H9 (cell line): Measurements from ENCODE around the gene RRP36. TPM values are rescaled to one million over a fixed set of nuclear protein-coding genes. Genes with fewer than 3 reads are reported as not detected.
A peak's percentile ranks its signal among the peaks of the same experiment; 100 is the strongest.

Experiments
- DNase-seq: peaks from one replicate; pipeline ENCODE4 v3.0.0-alpha.2; 2017
- H2AFZ ChIP-seq: one replicate; pipeline ENCODE4 v1.6.1; 2013; ENCODE audit warnings: mild to moderate bottlenecking, low read length, control low read depth, moderate library complexity
- H2AK5ac ChIP-seq: 2 replicates; pipeline ENCODE4 v1.6.1; 2013; ENCODE audit warnings: low read length, control low read depth, mixed read lengths; ENCODE audit not compliant: insufficient read length
- H2BK120ac ChIP-seq: one replicate; pipeline ENCODE4 v1.6.1; 2013; ENCODE audit warnings: low read depth, mild to moderate bottlenecking, low read length, control low read depth, inconsistent platforms; ENCODE audit not compliant: poor library complexity, severe bottlenecking
- H2BK12ac ChIP-seq: 2 replicates; pipeline ENCODE4 v1.6.1; 2013; ENCODE audit warnings: low read length, control low read depth, mixed read lengths, low read depth; ENCODE audit not compliant: insufficient read length
- H2BK15ac ChIP-seq: 2 replicates; pipeline ENCODE4 v1.6.1; 2013; ENCODE audit warnings: low read depth, low read length, control low read depth
- H2BK20ac ChIP-seq: one replicate; pipeline ENCODE4 v1.6.1; 2013; ENCODE audit warnings: low read depth, mild to moderate bottlenecking, low read length, control low read depth, inconsistent platforms; ENCODE audit not compliant: poor library complexity, severe bottlenecking
- H2BK5ac ChIP-seq: 2 replicates; pipeline ENCODE4 v1.6.1; 2013; ENCODE audit warnings: low read length, control low read depth, mixed read lengths; ENCODE audit not compliant: insufficient read length
- H3K14ac ChIP-seq: 2 replicates; pipeline ENCODE4 v1.6.1; 2013; ENCODE audit warnings: low read length, control low read depth; ENCODE audit not compliant: insufficient read depth
- H3K18ac ChIP-seq: 2 replicates; pipeline ENCODE4 v1.6.1; 2013; ENCODE audit warnings: low read depth, mild to moderate bottlenecking, mixed read lengths, low read length, control low read depth; ENCODE audit not compliant: insufficient read length
- H3K23ac ChIP-seq: 2 replicates; pipeline ENCODE4 v1.6.1; 2013; ENCODE audit warnings: low read length, control low read depth, mixed read lengths, low read depth; ENCODE audit not compliant: insufficient read length
- H3K23me2 ChIP-seq: 2 replicates; pipeline ENCODE4 v1.6.1; 2013; ENCODE audit warnings: low read depth, mild to moderate bottlenecking, mixed read lengths, low read length, control low read depth; ENCODE audit not compliant: insufficient read length, poor library complexity, severe bottlenecking
- H3K27ac ChIP-seq: 2 replicates; pipeline ENCODE4 v1.5.1; 2013; ENCODE audit warnings: low read length, control low read depth, mixed read lengths, low read depth; ENCODE audit not compliant: insufficient read length
- H3K27me3 ChIP-seq: 2 replicates; pipeline ENCODE4 v1.6.1; 2013; ENCODE audit warnings: low read length, control low read depth, inconsistent platforms; ENCODE audit not compliant: insufficient read depth
- H3K4ac ChIP-seq: 2 replicates; pipeline ENCODE4 v1.6.1; 2013; ENCODE audit warnings: low read depth, mild to moderate bottlenecking, control low read depth, inconsistent platforms, low read length, moderate library complexity
- H3K4me1 ChIP-seq: 2 replicates; pipeline ENCODE4 v1.6.1; 2013; ENCODE audit warnings: low read length, control low read depth, inconsistent platforms; ENCODE audit not compliant: insufficient read depth
- H3K4me2 ChIP-seq: 2 replicates; pipeline ENCODE4 v1.6.1; 2013; ENCODE audit warnings: low read length, control low read depth, mixed read lengths; ENCODE audit not compliant: insufficient read length, insufficient read depth
- H3K56ac ChIP-seq: 2 replicates; pipeline ENCODE4 v1.6.1; 2013; ENCODE audit warnings: low read depth, mild to moderate bottlenecking, mixed read lengths, low read length, control low read depth; ENCODE audit not compliant: insufficient read length
- H3K79me1 ChIP-seq: 2 replicates; pipeline ENCODE4 v1.6.1; 2013; ENCODE audit warnings: low read depth, mild to moderate bottlenecking, moderate library complexity, low read length, control low read depth, inconsistent platforms; ENCODE audit not compliant: insufficient read depth, poor library complexity, severe bottlenecking
- H3K79me2 ChIP-seq: 2 replicates; pipeline ENCODE4 v1.6.1; 2013; ENCODE audit warnings: low read length, control low read depth, inconsistent platforms; ENCODE audit not compliant: insufficient read depth
- H3K9ac ChIP-seq: 2 replicates; pipeline ENCODE4 v1.6.1; 2013; ENCODE audit warnings: low read length, control low read depth, mixed read lengths; ENCODE audit not compliant: insufficient read length; ENCODE audit errors: extremely low read depth
- H3K9me3 ChIP-seq: one replicate; pipeline ENCODE4 v1.6.1; 2013; ENCODE audit warnings: low read depth, low read length, inconsistent platforms; ENCODE audit not compliant: control insufficient read depth
- H3T11ph ChIP-seq: one replicate; pipeline ENCODE4 v1.6.1; 2013; ENCODE audit warnings: mild to moderate bottlenecking, low read length, control low read depth, inconsistent platforms
- H4K20me1 ChIP-seq: one replicate; pipeline ENCODE4 v1.6.1; 2013; ENCODE audit not compliant: control insufficient read depth, insufficient read length, insufficient read depth
- H4K5ac ChIP-seq: 2 replicates; pipeline ENCODE4 v1.6.1; 2013; ENCODE audit warnings: low read depth, mild to moderate bottlenecking, mixed read lengths, low read length, control low read depth; ENCODE audit not compliant: insufficient read length
- H4K8ac ChIP-seq: replicated peaks from 2 replicates; pipeline ENCODE4 v1.6.1; 2013; ENCODE audit warnings: low read length, control low read depth, mixed read lengths, low read depth; ENCODE audit not compliant: insufficient read length
- H4K91ac ChIP-seq: 2 replicates; pipeline ENCODE4 v1.6.1; 2013; ENCODE audit warnings: low read depth, mild to moderate bottlenecking, moderate library complexity, mixed read lengths, low read length, control low read depth; ENCODE audit not compliant: insufficient read length
- H3K27ac Mint-ChIP-seq, 3 experiments: 2 replicates in 2 of 3; 3 replicates in 1 of 3; pipeline ENCODE4 v1.8.0; 2020 to 2021; ENCODE audit warnings: mixed read lengths in 3 of 3, mild to moderate bottlenecking in 1 of 3, moderate library complexity in 1 of 3
- H3K27me3 Mint-ChIP-seq: 2 replicates; pipeline ENCODE4 v1.8.0; 2021; ENCODE audit warnings: low read depth, mild to moderate bottlenecking, moderate library complexity, mixed read lengths
- H3K36me3 Mint-ChIP-seq, 3 experiments: 2 replicates in 2 of 3; 3 replicates in 1 of 3; pipeline ENCODE4 v1.8.0; 2020 to 2021; ENCODE audit warnings: low read depth in 3 of 3, mixed read lengths in 3 of 3; ENCODE audit not compliant: insufficient read depth in 1 of 3
- H3K4me1 Mint-ChIP-seq, 2 experiments: 2 replicates each; pipeline ENCODE4 v1.8.0; 2020; ENCODE audit warnings: mixed read lengths in 2 of 2
- H3K4me3 Mint-ChIP-seq, 2 experiments: 2 replicates in 1 of 2; 3 replicates in 1 of 2; pipeline ENCODE4 v1.8.0; 2020 to 2021; ENCODE audit warnings: mild to moderate bottlenecking in 2 of 2, mixed read lengths in 2 of 2, moderate library complexity in 1 of 2
- H3K9me3 Mint-ChIP-seq, 2 experiments: 2 replicates in 1 of 2; 3 replicates in 1 of 2; pipeline ENCODE4 v1.8.0; 2020; ENCODE audit warnings: mild to moderate bottlenecking in 2 of 2, mixed read lengths in 2 of 2, moderate library complexity in 1 of 2
- CTCF ChIP-seq: fragments of 200-600 bp; sonication (generic); conservative IDR thresholded peaks from 3 replicates; pipeline ENCODE4 v1.8.0; 2021; ENCODE audit warnings: antibody characterized with exemption, mild to moderate bottlenecking
- WGBS: extraction: QIAGEN DNeasy Blood & Tissue Kit; methylation state at CpG from one replicate; pipeline ENCODE4 v1.1.7; 2013; ENCODE audit warnings: missing lambda C conversion rate, low lambda C conversion rate, mixed read lengths; ENCODE audit not compliant: insufficient read length; ENCODE audit errors: extremely low coverage; 5-methylcytosine and 5-hydroxymethylcytosine counted together
- total RNA-seq: library from RNA; stranded (reverse); gene quantifications from 2 replicates; pipeline ENCODE4 v1.2.1, GENCODE V29; 2021

RRP36 gene
- total RNA-seq, 1 experiment from 2014 or later, result 117 TPM

GRCh38 chr6:42973926-42974325 lies 47.5 kb upstream of the RRP36 start:
- Histone ChIP-seq H4K8ac (no peak overlapping the region), H2AK5ac (no peak overlapping the region), H3K56ac (no peak overlapping the region), H3K9me3 (no peaks in the 10 kb centered on the region), H2BK15ac (no peak overlapping the region), H4K20me1 (no peaks in the 10 kb centered on the region), H3K18ac (no peak overlapping the region), H3K23ac (no peak overlapping the region), H3K4me1 (no peaks in the 10 kb centered on the region), H3T11ph (no peak overlapping the region), H3K23me2 (peaks cover 7% of the 10 kb centered on the region), H3K14ac (no peak overlapping the region), H2BK5ac (no peak overlapping the region), H2BK12ac (no peak overlapping the region), H3K27me3 (no peaks in the 10 kb centered on the region), H3K4ac (no peak overlapping the region), H3K79me2 (no peaks in the 10 kb centered on the region), H3K27ac (no peak overlapping the region), H3K9ac (peak overlapping the region; percentile 25), H2BK20ac (no peak overlapping the region), H4K5ac (no peak overlapping the region), H4K91ac (no peak overlapping the region), H3K4me2 (no peak overlapping the region), H2AFZ (no peak overlapping the region), H3K79me1 (no peaks in the 10 kb centered on the region), H2BK120ac (no peak overlapping the region)
- Mint-ChIP-seq H3K4me3 (no peak overlapping the region), H3K4me1 (peaks cover 4 to 8% of the 10 kb centered on the region in 2 experiments), H3K9me3 (no peaks in the 10 kb centered on the region), H3K27ac (0 out of 7 replicates have a peak overlapping the region, but pooled peaks of 1 of the 3 experiments have one; percentile 12), H3K36me3 (peaks cover 4 to 10% (median 10%) of the 10 kb centered on the region in 3 experiments; a peak in 5 of 7 replicates), H3K27me3 (no peaks in the 10 kb centered on the region)
- no peak for DNase-seq
- no peak for TF ChIP-seq CTCF
- WGBS, result no CpG with 5 or more reads among the region's 3 CpGs
